Measurements from ENCODE around the gene RNF144A.

DNA sequence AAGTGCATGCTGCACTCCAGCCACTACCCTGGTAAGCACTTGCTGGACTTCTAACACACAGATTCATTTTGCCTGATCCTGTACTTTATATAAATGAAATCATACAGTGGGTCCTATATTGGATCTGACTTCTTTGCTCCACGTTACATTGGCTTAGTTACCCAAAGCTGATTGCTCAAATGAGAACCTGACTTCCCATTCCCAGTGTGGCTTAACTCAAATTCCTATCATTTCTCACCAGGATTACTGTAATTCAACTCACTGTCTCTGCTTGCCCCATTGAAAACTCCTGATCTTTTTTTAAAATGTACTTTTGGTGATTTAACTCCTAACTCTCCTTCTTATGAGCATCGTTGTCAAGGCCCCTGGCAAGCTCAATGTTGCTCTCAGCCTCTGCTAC is 38.2 kb upstream of the RNF144A start:
- TF ChIP-seq, protein P1, sequence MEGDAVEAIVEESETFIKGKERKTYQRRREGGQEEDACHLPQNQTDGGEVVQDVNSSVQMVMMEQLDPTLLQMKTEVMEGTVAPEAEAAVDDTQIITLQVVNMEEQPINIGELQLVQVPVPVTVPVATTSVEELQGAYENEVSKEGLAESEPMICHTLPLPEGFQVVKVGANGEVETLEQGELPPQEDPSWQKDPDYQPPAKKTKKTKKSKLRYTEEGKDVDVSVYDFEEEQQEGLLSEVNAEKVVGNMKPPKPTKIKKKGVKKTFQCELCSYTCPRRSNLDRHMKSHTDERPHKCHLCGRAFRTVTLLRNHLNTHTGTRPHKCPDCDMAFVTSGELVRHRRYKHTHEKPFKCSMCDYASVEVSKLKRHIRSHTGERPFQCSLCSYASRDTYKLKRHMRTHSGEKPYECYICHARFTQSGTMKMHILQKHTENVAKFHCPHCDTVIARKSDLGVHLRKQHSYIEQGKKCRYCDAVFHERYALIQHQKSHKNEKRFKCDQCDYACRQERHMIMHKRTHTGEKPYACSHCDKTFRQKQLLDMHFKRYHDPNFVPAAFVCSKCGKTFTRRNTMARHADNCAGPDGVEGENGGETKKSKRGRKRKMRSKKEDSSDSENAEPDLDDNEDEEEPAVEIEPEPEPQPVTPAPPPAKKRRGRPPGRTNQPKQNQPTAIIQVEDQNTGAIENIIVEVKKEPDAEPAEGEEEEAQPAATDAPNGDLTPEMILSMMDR (conservative IDR thresholded peaks at IDR 0.05 in 1 of 2, IDR thresholded peaks at IDR 0.05 in 1 of 2; ENCODE audit: low read depth in 1 of 2, low read length in 2 of 2) = no peak
- TF ChIP-seq EZH2 (IDR thresholded peaks at IDR 0.05; ENCODE audit: low read length, missing control alignments) = no peak
